ENCODE results near the gene ASCC3. TPM values are rescaled to one million over a fixed set of nuclear protein-coding genes. Genes with fewer than 3 reads are reported as not detected.

Gene ASCC3
- total RNA-seq, 1 experiment from 2014 or later, result 36.3 TPM

DNA sequence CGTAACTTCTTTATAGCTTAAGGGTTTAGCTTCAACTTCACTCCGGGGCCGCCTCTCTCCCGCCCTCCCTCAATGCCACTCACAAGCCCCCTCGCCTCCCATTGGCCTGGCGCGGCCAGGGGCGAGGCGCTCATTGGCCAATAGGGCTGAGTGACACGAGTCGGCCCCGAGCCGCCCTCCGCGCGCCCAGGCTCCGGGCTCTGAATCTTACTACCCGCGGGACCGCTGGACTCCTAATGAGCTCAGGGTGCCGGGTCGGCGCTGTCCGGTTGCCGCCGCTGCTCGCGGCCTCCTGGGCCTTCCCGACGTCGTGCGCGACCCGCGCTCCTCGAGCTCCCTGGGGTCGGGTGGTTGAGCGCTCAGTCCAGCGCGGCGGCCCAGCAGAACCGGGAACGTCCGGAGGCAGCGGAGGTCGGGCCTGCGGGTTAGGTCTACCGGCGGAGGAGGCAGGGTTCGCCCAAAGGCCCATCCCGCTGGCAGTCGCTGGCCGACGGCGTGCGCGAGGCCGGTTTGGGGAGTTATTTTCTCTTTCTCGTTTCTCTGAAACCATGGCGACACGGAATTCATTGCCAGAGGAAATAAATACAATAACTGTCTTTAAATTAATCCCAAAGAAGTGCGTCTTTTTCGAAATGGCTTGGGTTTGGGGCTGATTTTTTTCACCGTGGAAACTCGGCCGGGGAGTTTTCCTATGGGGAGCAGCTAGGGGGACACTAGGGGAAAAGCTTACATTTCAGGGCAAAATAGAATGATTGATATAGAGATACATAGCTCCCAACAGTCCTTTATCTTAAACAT is 416.0 kb downstream of the ASCC3 start, which contains the start of gene SIM1:
Gene SIM1, minus strand, starts transcription at position 19 of the 798 bp plus-strand sequence. CDS start 1,453 bp downstream, outside the sequence.
- DNase-seq (ENCODE audit: low read depth), result peak; percentile 97

- peak; percentile 30 for DNase-seq (ENCODE audit: low read depth)
Measured at GRCh38 chr6:100464162-100464851, 416.8 kb downstream of the ASCC3 start.

DNA sequence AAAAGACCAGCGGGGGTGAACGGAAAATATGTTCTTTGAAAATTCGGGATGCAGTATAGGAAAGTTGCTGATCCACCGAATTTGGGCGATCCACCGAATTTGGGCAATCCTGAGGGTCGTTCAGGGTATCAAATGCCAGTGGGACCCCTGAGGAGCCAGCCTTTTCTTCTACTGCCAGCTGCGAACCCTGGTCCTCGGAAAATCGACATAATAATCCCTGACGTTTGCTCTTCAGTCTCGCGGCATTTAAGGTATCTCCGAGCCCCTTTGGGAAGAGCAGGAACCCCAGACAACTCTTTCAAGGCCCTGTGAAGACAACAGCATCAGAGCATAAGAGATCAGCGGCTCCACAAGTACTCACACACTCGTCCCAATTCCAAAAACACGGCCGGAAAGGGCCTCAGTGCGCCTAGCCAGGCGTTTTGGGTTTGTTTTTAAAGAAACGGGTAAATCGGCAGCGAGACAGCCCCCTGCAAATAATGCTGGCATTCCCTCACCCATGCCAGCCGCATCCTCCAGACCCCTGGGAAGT is 417.4 kb downstream of the ASCC3 start:
- DNase-seq (ENCODE audit: low read depth), result no peak

- DNase-seq (ENCODE audit: low read depth), result no peak
Measured at GRCh38 chr6:100462706-100463629, 418.2 kb downstream of the ASCC3 start.

DNA sequence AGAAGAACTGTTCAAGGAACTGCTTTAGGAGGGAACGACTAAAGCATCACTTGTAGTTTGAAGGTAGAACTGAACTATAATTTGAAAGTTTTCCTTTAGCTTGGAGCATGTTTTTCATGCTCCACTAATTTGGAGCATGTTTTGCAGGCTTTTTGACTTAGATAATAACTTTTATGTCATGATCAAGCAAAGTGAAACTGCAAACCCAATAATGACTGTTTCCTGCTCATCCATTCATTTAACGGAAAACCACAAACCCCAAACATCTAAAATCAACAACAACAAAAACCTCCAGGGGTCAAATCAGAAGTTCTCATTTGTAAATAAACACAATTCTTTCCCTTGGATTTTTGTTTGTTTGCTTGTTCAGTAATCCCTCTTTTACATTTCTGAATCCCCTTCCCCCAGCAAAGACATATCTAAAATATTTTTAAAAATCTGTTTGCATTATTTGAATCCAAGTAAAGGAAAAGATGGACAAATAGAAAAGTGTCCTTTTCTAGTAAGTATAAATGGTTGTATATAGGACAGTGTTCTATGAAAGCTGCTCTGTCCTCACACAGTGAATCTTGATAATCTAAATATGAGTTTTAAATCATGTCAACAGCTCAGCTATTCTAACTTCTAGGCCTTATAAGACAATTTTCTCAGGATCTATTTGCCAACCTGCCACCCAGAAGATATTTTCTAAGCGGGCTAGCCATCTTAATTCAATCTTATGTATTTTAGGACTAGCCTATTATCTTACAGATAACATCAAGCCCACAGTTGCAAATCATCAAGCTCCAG is 419.0 kb downstream of the ASCC3 start:
- DNase-seq (ENCODE audit: low read depth), result no peak

GRCh38 chr6:100461278-100461916 is 419.7 kb downstream of the ASCC3 start:
- peak; percentile 74 for DNase-seq (ENCODE audit: low read depth)

GRCh38 chr6:100460650-100461204 is 420.4 kb downstream of the ASCC3 start:
- DNase-seq (ENCODE audit: low read depth), result peak; percentile 22

DNA sequence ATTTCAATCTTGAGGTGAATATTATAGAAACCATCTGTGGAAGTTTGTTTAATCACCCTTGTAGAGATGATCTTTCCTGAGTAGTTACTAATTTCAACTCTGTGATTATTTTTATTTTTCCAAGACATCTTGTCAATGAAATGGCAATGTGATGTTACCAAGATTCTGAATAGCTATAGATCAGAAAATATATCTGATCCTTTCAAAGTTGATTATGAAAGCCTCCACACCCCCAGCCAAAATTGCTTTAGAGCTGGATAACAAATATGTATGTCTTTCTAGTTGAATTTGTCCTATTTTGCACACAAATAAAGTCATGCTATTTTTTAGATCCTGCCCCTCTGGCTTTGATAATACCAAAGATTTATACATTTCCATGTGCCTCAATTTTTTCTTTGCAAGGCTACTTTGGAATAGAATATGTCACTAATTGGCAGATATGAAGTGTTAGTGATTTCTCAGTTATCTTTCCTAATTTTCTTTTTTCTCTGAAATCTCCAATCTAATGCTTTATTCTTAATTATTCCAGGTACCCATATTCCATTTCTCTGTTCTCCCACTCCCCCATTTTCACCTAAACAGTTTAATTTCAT is 421.4 kb downstream of the ASCC3 start:
- DNase-seq (ENCODE audit: low read depth), result no peak

DNA sequence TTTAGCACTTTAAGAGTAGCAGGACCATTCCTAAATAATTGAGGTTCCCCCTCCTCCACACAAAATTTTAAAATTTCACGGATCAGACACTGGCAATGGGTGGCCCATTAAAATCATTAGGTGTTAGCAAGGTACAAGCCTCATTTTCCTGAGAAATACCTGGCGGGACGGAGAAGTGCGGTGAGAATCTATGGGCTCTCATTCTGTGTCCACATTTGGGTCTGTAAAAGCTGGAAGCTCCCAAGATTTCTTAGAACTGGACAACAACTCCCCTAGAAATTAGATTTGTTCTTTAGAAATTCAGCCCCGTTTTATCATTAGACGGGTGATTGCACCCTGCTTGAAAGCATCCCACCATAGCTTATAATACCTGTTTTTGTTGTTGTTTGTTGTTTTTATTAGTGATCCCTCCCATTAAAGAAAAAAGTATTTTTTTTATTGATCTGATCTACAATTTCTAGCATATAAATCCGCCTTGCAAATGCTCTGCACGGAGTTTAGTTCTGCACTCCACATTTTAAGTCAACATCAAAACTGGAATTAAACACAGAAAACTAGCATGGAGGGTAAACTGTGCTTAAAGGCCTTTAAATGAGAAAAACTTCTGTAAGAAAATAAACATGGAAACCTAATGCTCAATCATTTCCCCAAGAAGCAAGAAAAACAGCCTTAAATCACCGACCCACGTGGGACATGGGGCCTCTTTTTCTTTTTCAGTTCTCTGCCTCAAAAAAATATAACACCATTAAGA is 422.1 kb downstream of the ASCC3 start:
- DNase-seq (ENCODE audit: low read depth), result no peak

Measured in Daoy (cell line).